CD4-positive, alpha-beta T cell treated with Interleukin-21 for 1 hour (primary cell): ENCODE results near the gene LRP6.
"Not testable (repeated sequence)": the region's sequence is repeated elsewhere in the genome, so short reads cannot be mapped to it uniquely, and the experiment has no call there.

Source experiments
- DNase-seq: peaks from one replicate; pipeline ENCODE4 v3.0.0-alpha.2; 2020

The LRP6 gene

DNA sequence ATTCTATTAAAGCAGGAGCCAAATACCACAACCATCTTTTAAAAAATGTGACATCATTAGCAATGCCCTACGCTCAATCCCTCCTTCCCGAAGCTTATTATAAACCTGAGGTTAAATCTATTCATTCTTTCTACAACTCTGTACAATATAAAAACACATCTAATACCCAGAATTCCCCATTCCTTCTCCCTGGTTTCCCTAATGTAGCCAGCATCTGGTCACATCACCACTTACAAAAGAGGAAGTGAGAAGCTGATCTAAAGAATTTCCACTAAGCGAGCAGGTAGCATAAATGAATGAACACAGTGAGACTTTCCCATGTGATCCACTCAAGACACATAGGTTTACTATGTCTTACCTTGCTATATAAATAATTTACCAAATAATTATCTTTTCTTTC lies 90.4 kb downstream of the LRP6 start:
- DNase-seq, result no peak

DNA sequence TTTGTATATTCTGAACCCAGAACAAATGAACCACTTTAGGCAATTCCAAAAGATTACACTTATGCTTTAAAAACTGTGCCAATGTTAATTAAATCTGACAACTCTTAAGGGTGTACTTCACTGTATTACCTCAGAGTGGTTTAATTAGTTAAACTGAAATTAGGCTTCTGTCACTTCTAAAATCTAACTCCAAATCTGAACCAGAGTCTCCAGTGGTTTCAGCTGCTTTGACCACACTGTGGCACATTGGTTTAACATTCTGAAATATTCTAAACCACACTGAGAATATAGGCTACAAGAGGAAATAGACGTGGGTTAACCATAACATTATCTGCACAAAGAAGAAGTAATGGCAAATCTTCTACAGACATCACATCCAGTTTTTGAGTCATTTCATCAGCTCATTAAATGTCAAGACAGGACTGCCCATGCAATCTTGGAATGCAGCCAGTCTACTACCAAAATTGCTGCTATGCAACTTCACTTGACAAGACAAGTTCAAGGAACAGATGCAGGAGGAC lies 94.8 kb downstream of the LRP6 start:
- DNase-seq, result peak; percentile 13

DNA sequence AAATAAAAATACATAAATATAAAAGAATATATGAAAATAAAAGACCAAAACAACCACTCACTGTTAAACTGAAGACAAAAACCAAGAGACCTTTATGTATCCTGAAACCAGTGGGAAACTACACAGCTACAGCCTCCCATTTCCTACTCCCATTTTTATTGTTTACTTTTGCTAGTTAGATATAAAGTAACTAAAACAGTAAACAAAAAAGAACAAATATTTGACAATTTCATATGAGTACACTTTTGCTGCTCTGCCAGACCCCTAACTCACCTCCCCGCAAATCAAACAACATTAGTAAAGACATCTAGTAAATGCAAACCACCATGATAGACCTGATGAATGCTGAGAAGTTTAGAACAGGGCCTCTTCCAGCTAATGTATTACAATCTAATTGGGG lies 99.0 kb downstream of the LRP6 start:
- no peak for DNase-seq

- DNase-seq, result no peak
These were observed 100.1 kb downstream of the LRP6 start for GRCh38 chr12:12166751-12167150.

GRCh38 chr12:12159988-12160387 lies 106.9 kb downstream of the LRP6 start:
- no peak for DNase-seq

DNA sequence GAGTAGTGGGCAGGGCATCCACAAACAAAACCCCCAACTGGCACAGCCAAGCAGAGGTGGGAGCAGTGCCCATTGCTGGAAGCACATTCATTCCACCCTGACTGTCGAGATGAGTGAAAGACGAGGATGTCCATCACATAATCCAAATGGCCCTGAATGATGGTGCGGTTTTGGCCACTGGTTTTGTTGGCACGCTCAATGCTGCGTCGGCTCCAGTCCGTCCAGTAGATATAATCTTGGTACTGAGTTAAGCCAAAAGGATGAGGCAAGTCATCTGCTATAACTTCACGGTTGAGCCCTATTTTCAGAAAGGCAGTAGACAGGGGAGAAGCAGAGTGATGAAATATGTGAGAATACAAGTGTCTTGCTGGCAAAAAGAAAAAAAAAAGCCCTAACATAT lies 108.0 kb downstream of the LRP6 start:
- no peak for DNase-seq

GRCh38 chr12:12157424-12157823 lies 109.4 kb downstream of the LRP6 start:
- no peak for DNase-seq

GRCh38 chr12:12156828-12157227 lies 110.0 kb downstream of the LRP6 start:
- DNase-seq, result no peak

DNA sequence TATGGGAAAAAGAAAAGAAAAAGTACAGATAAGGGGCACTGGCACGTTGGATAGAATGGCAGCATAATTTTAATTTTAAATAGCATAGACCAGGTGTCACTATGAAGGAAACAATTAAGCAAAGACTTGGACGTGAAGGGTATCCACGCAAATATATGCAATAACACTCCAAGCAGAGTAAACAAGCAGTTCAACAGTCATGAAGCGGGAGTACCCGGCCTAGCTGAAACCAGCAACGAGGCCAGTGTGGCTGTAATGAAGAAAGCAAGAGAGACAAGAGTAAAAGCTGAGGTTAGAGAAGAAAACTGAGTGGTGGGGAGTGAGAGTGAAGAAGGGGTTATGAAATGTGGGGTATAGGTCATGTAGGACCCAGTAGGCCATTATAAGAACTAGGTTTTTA lies 110.7 kb downstream of the LRP6 start:
- no peak for DNase-seq

DNA sequence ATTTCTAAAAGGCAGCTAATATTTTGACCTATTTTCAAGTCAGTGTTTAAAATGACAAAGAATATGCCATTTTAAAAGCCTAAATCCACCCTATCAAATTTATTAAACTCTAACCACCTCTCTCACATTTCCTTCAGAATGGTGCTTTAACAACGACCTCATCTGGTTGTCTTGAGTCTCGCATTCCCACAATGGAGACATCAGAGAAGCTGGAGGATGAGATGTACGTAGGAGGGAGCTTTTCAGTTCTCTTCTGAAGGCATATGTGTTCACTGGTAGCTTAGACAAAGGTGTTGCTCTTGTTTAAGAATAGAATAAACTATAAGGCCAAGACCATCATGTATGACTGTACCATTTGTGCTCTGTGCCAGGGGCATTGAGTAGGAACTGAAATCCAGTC lies 113.2 kb downstream of the LRP6 start:
- no peak for DNase-seq

DNA sequence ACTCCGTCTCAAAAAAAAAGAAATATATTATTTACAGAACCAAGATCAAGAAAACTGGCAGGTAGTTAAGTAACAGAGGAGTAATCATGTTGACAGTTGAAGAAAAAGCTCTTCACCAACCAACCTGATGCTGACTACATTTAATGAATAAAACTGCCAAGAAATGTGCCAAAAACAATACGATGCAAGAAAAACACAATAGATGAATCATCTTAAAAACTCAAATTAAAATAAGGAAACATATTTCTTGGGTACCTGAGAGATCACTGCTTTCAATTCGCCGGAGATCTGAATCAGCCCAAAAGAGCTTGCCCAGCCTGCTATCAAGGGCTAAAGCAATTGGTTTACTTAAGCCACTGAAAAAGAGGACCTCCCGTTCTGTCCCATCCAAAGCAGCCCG lies 119.7 kb downstream of the LRP6 start:
- DNase-seq, result no peak

DNA sequence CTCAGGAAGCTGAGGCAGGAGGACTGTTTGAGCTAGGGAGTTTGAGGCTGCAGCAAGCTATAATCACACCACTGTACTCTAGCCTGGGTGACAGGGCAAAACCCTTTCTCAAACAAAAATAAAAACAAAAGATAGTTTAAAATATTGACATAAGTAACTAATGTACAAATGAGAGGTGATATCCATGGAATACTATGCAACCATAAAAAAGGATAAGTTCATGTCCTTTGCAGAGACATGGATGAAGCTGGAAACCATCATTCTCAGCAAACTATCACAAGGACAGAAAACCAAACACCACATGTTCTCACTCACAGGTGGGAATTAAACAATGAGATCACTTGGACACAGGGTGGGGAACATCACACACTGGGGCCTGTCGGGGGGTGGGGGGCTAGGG lies 122.3 kb downstream of the LRP6 start:
- not testable (repeated sequence) for DNase-seq

DNA sequence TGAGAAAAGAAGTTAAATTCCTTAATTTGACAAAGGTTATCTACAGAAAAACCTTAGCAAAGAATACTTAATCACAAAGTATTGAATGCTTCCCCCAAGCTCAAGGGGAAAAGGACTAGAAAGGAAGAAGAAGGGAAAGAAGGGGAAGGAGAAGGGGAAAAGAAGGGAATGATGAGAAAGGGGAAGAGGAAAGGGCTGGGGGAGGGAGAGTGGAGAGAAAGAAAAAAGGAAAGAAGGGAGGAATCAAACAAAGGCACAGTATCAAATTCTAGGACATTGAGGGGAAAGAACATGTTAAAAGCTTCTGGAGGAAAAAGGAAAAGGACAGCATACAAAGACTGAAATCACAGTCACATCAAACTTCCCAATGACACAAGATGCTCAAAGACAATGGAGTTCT lies 125.8 kb downstream of the LRP6 start:
- no peak for DNase-seq

GRCh38 chr12:12138203-12139154 lies 128.4 kb downstream of the LRP6 start:
- DNase-seq, result no peak

DNA sequence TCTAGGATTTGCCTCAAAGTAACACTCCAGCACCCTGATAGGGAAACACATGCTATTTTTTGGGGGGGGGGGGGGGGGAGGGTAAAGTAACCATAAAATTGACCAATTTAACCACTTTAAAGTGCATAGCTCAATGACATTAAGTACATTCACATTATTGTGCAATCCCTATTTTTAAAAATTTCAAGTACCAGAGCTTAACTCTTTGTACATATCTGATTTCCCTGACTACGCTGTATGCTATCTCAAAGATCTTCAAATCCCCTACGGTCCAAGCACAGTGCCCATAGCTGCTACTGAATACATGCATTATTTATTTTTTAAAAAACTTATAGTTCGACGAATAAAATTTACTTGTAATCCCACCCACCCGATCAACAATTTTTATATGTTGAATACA lies 133.1 kb downstream of the LRP6 start:
- no peak for DNase-seq

DNA sequence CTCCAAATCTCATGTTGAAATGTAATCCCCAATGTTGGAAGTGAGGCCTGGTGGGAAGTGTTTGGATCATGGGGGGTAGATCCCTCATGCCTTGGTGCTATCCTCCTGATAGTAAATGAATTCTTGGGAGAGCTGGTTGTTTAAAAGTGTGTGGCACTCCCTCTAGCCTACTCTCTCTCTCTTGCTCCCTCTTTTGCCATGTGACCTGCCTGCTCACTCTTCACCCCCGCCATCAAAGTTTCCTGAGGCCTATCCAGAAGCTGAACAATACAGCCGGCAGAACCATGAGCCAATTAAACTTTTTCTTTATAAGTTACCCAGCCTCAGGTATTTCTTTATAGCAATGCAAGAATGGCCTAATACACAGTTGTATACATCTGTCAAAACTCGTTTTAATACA lies 133.6 kb downstream of the LRP6 start:
- no peak for DNase-seq

GRCh38 chr12:12128670-12129069 lies 138.2 kb downstream of the LRP6 start:
- no peak for DNase-seq

- no peak for DNase-seq
These were observed 139.5 kb downstream of the LRP6 start for GRCh38 chr12:12127304-12127703.

DNA sequence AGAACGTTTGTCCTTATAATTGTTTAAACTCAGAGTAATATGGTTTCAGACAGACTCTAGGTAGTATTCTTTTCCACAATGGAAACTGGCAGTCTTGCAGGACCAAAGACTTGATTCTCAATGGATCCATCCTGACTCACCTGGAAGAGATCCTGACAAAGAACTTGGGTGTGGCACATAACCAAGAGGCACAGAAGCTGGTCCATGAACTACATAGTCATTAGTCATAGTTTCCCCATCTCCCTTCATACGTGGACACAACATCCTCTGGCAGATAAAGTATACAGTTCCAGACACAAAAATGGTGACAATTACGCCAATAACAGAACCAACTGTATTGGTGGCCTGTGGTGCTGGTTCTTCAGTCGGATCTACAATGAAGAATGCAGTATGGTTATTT lies 140.3 kb downstream of the LRP6 start:
- DNase-seq, result no peak

GRCh38 chr12:12123036-12123604 lies 143.7 kb downstream of the LRP6 start:
- no peak for DNase-seq

- DNase-seq, result no peak
These were observed 145.8 kb downstream of the LRP6 start for GRCh38 chr12:12121061-12121460.

DNA sequence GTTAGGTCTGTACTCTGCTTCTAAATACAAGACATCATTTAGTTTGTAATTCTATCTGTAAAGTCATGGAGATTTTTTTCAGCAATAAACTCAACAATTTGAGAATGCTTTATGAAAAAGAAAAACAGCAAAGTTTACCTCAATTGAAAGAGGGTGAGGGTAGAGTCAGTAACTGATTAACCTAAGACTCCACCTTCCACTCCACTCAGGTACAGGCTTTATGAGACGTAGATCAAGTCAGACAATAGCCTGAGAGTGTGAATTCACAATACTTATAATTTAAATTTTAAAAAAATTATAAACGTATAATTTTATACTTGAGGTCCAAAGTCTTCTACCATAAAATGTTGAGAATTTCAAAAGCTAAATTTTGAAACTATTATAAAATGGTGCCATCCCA lies 150.2 kb downstream of the LRP6 start:
- DNase-seq, result no peak

DNA sequence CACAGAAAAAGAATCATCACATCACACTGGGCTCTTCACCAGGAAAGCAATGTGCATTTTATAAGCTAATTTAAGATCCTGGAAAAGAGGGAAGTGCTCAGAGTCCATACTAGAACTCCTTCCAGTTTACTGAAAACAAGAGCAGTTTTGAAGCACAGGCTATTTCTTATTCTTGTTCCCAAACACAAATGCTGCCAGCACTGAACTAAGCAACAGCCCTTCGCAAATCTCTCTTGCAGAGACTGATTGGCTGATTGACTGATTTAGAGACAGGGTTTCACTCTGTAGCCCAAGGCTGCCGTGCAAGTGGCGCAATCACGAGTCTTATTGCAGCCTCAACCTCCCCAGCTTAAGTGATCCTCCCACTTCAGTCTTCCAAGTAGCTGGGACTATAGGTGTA lies 151.3 kb downstream of the LRP6 start:
- no peak for DNase-seq

DNA sequence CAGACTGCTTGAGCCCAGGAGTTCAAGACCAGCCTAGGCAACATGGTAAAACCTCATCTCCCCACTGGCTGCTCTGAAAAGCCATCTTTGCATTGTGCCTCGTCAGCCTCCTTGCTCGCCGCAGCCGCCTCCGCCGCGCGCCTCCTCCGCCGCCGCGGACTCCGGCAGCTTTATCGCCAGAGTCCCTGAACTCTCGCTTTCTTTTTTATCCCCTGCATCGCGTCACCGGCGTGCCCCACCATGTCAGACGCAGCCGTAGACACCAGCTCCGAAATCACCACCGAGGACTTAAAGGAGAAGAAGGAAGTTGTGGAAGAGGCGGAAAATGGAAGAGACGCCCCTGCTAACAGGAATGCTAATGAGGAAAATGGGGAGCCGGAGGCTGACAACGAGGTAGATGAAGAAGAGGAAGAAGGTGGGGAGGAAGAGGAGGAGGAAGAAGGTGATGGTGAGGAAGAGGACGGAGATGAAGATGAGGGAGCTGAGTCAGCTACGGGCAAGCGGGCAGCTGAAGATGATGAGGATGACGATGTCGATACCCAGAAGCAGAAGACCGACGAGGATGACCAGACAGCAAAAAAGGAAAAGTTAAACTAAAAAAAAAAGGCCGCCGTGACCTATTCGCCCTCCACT lies 155.8 kb downstream of the LRP6 start:
- DNase-seq, result peak; percentile 59
